ENCODE results near the gene NTNG1.
A peak's percentile ranks its signal among the peaks of the same experiment; 100 is the strongest.

NTNG1 gene

GRCh38 chr1:107246775-107247345 lies 106.0 kb downstream of the NTNG1 start:
- H3K4me3 ChIP-seq (ENCODE audit: low read length) = no peak overlapping the region
- peak; percentile 7 for DNase-seq (ENCODE audit: low read depth, low spot score)

GRCh38 chr1:107247679-107248078 lies 106.8 kb downstream of the NTNG1 start:
- no peak overlapping the region for H3K4me3 ChIP-seq (ENCODE audit: low read length)
- DNase-seq (ENCODE audit: low read depth, low spot score) = no peak

GRCh38 chr1:107250169-107250568 lies 109.3 kb downstream of the NTNG1 start:
- DNase-seq (ENCODE audit: low read depth, low spot score) = peak; percentile 80
- H3K4me3 ChIP-seq (ENCODE audit: low read length) = no peak overlapping the region

GRCh38 chr1:107251083-107251482 lies 110.2 kb downstream of the NTNG1 start:
- no peak for DNase-seq (ENCODE audit: low read depth, low spot score)
- no peak overlapping the region for H3K4me3 ChIP-seq (ENCODE audit: low read length)

- H3K4me3 ChIP-seq (ENCODE audit: low read length) = no peak overlapping the region
- no peak for DNase-seq (ENCODE audit: low read depth, low spot score)
These were observed 111.0 kb downstream of the NTNG1 start for GRCh38 chr1:107251839-107252238.

- H3K4me3 ChIP-seq (ENCODE audit: low read length) = no peak overlapping the region
- DNase-seq (ENCODE audit: low read depth, low spot score) = no peak
These were observed 111.4 kb downstream of the NTNG1 start for GRCh38 chr1:107252271-107252670.

DNA sequence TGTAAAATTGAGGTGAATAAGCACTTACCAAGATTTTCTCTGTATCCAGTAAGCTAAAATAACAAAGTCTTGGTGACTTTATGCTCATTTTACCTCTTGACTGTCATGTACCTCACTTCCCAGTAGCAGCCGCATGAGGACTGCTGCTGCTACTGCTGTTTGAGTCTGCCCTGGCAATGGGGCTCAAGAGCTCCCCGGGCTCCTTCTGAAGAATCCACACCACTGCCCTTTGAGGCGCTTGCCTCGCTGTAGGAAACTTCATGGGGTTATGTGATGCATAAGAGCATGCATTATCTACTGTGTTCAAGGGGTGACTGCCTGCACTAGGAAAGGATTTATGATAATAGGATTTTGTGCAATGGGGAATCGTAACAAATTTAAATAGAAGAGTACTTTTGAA lies 113.5 kb downstream of the NTNG1 start:
- H3K4me3 ChIP-seq (ENCODE audit: low read length) = no peak overlapping the region
- no peak for DNase-seq (ENCODE audit: low read depth, low spot score)

GRCh38 chr1:107255469-107255868 lies 114.6 kb downstream of the NTNG1 start:
- H3K4me3 ChIP-seq (ENCODE audit: low read length) = no peak overlapping the region
- DNase-seq (ENCODE audit: low read depth, low spot score) = no peak

- no peak overlapping the region for H3K4me3 ChIP-seq (ENCODE audit: low read length)
These were observed 121.8 kb downstream of the NTNG1 start for GRCh38 chr1:107262467-107263286.

DNA sequence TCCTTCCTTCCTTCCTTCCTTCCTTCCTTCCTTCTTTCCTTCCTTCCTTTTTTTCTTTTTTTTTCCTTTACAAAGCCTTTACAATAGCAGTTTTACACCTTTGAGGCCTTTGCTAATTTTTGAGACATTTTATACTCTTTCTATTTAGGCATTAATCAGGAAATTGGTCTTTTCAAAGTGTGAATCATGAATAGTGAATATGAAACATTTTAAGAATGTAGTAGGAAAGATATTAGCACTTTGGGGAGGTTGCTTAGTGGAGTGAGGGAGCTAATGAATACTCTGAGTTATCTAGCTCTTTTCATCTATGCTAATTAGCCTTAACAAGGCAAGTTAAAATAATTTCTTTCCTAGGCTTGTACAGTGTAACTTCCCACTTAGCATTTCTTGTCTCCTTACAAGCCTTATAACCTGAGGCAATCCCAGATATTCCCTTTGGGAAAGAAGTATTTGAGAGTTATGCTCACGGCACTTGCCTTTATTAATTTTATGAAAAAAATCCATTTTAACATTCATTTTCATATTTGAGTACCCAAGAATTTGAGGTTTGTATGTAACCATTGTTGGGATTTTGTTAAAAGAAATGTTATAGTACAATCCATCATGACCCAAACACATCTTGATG lies 122.6 kb downstream of the NTNG1 start:
- H3K4me3 ChIP-seq (ENCODE audit: low read length) = no peak overlapping the region
- DNase-seq (ENCODE audit: low read depth, low spot score) = no peak

More at GRCh38 chr1:107262467-107263286, 121.8 kb downstream of the NTNG1 start:
- no peak for DNase-seq (ENCODE audit: low read depth, low spot score)

GRCh38 chr1:107264007-107264406 lies 123.2 kb downstream of the NTNG1 start:
- DNase-seq (ENCODE audit: low read depth, low spot score) = no peak
- H3K4me3 ChIP-seq (ENCODE audit: low read length) = no peak overlapping the region

GRCh38 chr1:107264561-107264960 lies 123.7 kb downstream of the NTNG1 start:
- H3K4me3 ChIP-seq (ENCODE audit: low read length) = no peak overlapping the region
- DNase-seq (ENCODE audit: low read depth, low spot score) = no peak

DNA sequence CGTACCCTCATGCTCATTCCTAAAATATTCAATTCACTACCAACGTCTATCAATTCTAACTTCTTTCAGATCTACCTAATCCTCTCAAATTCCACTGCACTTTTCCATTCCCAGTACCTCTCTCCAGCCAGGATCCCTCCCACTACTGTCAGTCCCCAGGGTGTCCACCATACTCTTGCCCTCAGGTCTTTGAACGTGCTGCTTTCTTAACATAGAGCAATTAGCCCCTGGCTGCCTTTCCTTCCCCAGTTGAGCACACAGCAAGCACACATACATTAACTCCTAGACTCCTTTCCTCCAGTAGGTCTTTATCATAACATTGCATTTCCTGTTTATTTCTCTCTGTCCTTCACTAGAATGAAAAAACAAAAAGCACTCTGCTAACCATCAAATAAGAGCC lies 126.7 kb downstream of the NTNG1 start:
- no peak overlapping the region for H3K4me3 ChIP-seq (ENCODE audit: low read length)
- DNase-seq (ENCODE audit: low read depth, low spot score) = no peak

DNA sequence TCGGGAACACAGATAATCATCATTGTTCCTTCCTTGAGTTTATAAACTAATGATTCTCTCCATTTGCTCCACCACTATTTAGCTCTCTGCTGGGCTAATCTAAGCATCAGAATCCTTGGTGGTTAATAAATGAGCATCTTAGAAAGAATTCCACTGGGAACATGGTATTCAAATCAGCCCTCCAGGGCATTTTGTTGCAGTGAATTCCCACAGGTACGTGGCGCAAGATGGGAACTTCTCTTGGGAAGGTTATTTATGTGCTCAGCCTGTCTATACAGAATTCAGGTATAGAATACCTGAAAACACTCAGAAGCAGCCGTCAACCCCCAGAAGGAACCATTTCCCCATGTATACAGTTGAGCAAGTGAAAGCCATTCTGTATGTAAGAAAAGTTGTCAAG lies 131.5 kb downstream of the NTNG1 start:
- no peak for DNase-seq (ENCODE audit: low read depth, low spot score)
- no peak overlapping the region for H3K4me3 ChIP-seq (ENCODE audit: low read length)

GRCh38 chr1:107273515-107273914 lies 132.7 kb downstream of the NTNG1 start:
- H3K4me3 ChIP-seq (ENCODE audit: low read length) = no peak overlapping the region
- no peak for DNase-seq (ENCODE audit: low read depth, low spot score)

DNA sequence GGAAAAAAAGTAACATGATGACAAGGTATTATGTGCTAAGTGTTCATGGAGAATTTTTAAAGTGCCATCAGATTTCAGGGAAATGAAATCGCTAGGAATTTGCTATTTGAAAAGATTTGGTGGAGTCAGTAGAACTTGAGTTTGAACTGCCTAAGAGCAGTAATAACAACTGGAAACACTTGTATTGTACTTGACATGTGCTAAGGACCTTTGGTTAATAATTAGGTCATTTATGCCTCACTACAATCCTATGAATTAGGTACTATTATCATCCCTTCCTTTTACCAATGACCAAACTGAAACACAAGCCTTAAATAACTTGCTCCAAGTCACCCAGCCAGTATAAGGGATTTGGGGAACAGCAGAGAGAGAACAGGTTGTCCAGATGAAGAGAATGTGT lies 133.4 kb downstream of the NTNG1 start:
- DNase-seq (ENCODE audit: low read depth, low spot score) = no peak
- H3K4me3 ChIP-seq (ENCODE audit: low read length) = no peak overlapping the region

DNA sequence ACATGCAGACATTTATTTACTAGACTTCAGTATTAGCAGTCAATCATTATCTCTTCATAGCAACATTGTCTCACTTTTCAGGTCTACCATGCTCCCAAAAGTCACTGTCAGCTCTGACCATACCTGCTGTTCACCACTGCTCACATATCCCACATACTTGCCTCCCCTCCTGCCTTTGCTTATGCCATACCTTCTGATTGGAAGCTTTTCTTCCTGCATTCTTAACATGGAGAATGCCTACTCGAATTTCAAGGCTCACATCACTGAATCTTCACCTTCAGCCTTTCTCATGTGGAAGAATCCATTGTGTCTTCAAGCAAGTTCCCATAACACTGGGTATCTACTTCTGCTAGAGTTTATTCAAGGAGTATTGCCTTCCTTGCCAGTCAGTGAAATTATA lies 135.4 kb downstream of the NTNG1 start:
- no peak overlapping the region for H3K4me3 ChIP-seq (ENCODE audit: low read length)
- DNase-seq (ENCODE audit: low read depth, low spot score) = no peak

- DNase-seq (ENCODE audit: low read depth, low spot score) = peak; percentile 59
- no peak overlapping the region for H3K4me3 ChIP-seq (ENCODE audit: low read length)
These were observed 136.2 kb downstream of the NTNG1 start for GRCh38 chr1:107277022-107277421.

- no peak overlapping the region for H3K4me3 ChIP-seq (ENCODE audit: low read length)
- no peak for DNase-seq (ENCODE audit: low read depth, low spot score)
These were observed 145.3 kb downstream of the NTNG1 start for GRCh38 chr1:107286125-107286524.

GRCh38 chr1:107291987-107292386 lies 151.1 kb downstream of the NTNG1 start:
- DNase-seq (ENCODE audit: low read depth, low spot score) = no peak
- no peak overlapping the region for H3K4me3 ChIP-seq (ENCODE audit: low read length)
